ENCODE data around the gene AURKAIP1. TPM values are rescaled to one million over a fixed set of nuclear protein-coding genes. Genes with fewer than 3 reads are reported as not detected.

Gene AURKAIP1
- total and polyA plus RNA-seq, 7 experiments from 2014 or later, result 53.8 to 160 (median 65.2) TPM

DNA sequence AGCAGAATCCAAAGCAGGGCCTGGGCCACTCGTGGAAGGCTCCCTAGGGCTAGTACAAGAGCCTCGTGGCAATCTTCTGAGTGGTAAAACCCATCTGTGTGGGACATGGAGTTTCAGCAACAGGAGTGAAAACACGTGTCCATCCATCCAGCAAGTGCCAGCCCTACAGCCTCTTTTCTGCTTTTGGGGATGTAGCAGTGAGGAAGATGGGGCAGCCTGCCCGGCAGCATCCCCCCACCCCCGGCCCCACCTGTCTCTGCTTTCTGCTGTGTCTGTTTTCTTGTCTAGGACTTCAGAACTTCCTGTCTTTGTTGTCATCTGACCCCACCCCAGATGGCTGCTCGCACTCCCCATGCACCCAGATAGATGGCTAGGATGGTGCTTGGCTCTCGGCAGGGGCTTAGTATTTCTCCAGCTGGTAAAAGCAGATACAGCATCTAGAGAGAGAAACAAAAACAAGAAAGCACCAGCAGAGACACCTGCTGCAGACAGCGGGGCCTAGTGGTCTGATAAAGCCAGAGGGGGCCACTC, 48.9 kb downstream of the AURKAIP1 start:
- POLR2A ChIA-PET, result interaction anchor here (0.9 to 2.1 kb wide), 9 partner anchors 11 to 52 kb away, joined by 3 to 6 read pairs (median 4); partner anchors contain the start of genes ACAP3, AURKAIP1 and UBE2J2

DNA sequence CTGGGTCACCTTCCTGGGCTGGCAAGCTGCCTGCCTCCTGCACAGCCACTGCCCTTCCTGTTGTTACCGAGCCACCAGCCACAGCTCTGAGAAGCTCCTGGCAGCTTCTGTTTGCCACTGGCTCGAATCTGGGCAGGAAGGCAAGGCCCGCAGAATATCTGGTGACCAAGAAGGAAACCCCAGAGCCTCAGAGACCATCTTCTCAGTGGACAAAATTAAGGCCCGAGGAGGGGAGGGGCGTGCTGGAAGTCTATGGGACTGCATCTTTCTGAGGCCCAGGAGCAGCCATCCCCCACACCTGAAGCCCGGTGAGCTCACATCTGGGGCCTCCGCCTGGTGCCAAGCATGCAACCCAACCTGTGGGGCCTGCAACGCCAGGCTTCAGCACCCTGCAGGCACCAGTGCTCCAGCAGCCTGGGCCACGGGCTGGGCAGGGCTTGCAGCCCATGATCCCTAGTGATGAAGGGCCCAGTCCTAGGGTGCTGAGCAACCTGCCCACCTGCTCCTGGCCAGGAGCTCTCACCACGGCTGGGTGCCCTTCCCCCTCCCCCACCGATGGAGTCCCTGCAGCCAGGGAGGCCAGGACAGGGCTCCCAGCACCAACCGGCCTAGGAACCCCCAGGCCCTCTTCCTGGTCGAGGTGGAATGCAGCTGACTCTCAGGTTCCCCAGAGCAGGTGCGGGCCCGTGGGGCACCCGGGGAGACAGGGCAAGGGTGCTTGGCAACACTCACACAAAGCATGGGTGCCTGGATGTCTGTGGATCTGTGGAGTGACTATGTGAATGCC, 49.5 kb downstream of the AURKAIP1 start:
- Histone ChIP-seq H3K27me3 (ENCODE audit: control insufficient read depth in 2 of 2, insufficient read depth in 2 of 2, low read length in 2 of 2) (no peaks in the 10 kb centered on the region), H3K27ac (ENCODE audit: low read depth, low read length) (peak overlapping the region; percentile 92), H3K4me3 (ENCODE audit: low read length) (peak overlapping the region; percentile 77), H3K9me3 (ENCODE audit: control insufficient read depth in 2 of 3, low read length in 3 of 3) (no peaks in the 10 kb centered on the region), H3K4me1 (ENCODE audit: control insufficient read depth in 2 of 2, insufficient read depth in 2 of 2, low read length in 2 of 2) (peaks cover 18 to 34% of the 10 kb centered on the region in 2 donors), H3K36me3 (ENCODE audit: control insufficient read depth in 2 of 3, insufficient read depth in 3 of 3, low read length in 3 of 3) (peaks cover 0 to 35% (median 0%) of the 10 kb centered on the region in 3 experiments)
- DNase-seq (peak in 1 of 9 donors; percentile 31), ATAC-seq (no peak)
- peaks cover 0 to 3% (median 0%) of the 10 kb centered on the region in 11 donors for H3K9me3 Mint-ChIP-seq
- H3K4me3 Mint-ChIP-seq, result peak overlapping the region; percentile 62 to 92 (median 80)
- intact Hi-C loops (cut with micrococcal nuclease), result loop anchor here (1.0 to 2.0 kb wide), 3 partner anchors 24 to 73 kb away; partner anchors contain the start of genes CCNL2 (in 1 of the 2), DVL1 (in 1 of the 2) and UBE2J2 (in 1 of the 2)
- H3K4me1 Mint-ChIP-seq, result peaks cover 12 to 50% (median 30%) of the 10 kb centered on the region in 7 donors
- POLR2A ChIA-PET, result interaction anchor here (0.9 to 2.1 kb wide), 9 partner anchors 11 to 52 kb away, joined by 3 to 6 read pairs (median 4); partner anchors contain the start of genes ACAP3, AURKAIP1 and UBE2J2
- no peaks in the 10 kb centered on the region for H3K27me3 Mint-ChIP-seq
- CTCF ChIA-PET, result no interaction called here
- peaks cover 0 to 7% (median 0%) of the 10 kb centered on the region in 5 donors for H3K36me3 Mint-ChIP-seq
- H3K27ac Mint-ChIP-seq, result peak overlapping the region; percentile 6 to 81 (median 67)

More for the DNA sequence above, 48.9 kb downstream of the AURKAIP1 start:
- H3K36me3 ChIP-seq (ENCODE audit: control insufficient read depth in 2 of 3, insufficient read depth in 3 of 3, low read length in 3 of 3), result peaks cover 0 to 28% (median 0%) of the 10 kb centered on the region in 3 experiments
- no peaks in the 10 kb centered on the region for H3K27me3 ChIP-seq (ENCODE audit: control insufficient read depth in 2 of 2, insufficient read depth in 2 of 2, low read length in 2 of 2)
- Mint-ChIP-seq H3K9me3 (peaks cover 0 to 3% (median 0%) of the 10 kb centered on the region in 11 donors), H3K27me3 (no peaks in the 10 kb centered on the region), H3K4me3 (peak overlapping the region; percentile 45 to 92 (median 80)), H3K27ac (peak overlapping the region; percentile 51 to 81 (median 64)), H3K36me3 (peaks cover 0 to 7% (median 0%) of the 10 kb centered on the region in 5 donors), H3K4me1 (peaks cover 12 to 49% (median 30%) of the 10 kb centered on the region in 7 donors)
- intact Hi-C loops (cut with micrococcal nuclease), result no loop called here
- no peak for ATAC-seq
- H3K4me1 ChIP-seq (ENCODE audit: control insufficient read depth in 2 of 2, insufficient read depth in 2 of 2, low read length in 2 of 2), result peaks cover 18 to 34% of the 10 kb centered on the region in 2 donors
- peak overlapping the region; percentile 77 for H3K4me3 ChIP-seq (ENCODE audit: low read length)
- no peak for DNase-seq
- H3K27ac ChIP-seq (ENCODE audit: low read depth, low read length), result peak overlapping the region; percentile 92
- H3K9me3 ChIP-seq (ENCODE audit: control insufficient read depth in 2 of 3, low read length in 3 of 3), result no peaks in the 10 kb centered on the region
- CTCF ChIA-PET, result no interaction called here

DNA sequence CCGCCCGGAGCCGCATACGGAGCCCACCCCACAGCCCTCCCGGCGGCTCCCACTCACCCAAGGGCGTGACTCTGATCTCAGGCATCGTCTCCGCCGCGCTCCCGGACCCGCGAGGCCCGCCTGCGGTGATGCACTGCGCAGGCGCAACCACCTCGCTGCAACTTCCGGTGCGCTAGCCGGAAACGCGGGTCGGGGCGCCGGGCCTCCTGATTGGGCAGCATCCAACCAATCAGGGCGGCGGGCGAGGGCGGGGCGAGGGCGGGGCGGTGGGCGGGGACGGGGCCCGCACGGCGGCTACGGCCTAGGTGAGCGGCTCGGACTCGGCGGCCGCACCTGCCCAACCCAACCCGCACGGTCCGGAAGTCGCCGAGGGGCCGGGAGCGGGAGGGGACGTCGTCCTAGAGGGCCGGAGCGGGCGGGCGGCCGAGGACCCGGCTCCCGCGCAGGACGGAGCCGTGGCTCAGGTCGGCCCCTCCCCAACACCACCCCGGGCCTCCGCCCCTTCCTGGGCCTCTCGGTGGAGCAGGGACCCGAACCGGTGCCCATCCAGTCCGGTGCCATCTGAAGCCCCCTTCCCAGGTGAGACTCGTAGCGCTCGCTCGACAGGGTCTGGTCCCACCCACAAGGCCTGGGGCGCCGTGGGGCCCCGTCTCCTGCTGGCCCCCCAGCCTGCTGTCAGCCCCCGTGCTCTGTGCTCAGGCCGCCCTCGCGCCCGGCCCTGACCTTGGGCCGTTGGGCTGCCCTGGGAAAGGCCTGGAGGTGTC, 50.3 kb downstream of the AURKAIP1 start, which contains the start of the genes CPTP and INTS11:
TSS of gene CPTP (plus strand) at position 279 of the 764 bp plus-strand sequence. CDS start 2,109 bp downstream, outside the sequence.
TSS of gene INTS11 (minus strand) at position 137 of the 764 bp plus-strand sequence. CDS start at position 85, 52 bp downstream.
- Histone ChIP-seq H3K27ac (ENCODE audit: low read depth, low read length) (peak within 1 kb of the TSS; percentile 92), H3K9me3 (ENCODE audit: control insufficient read depth in 2 of 3, low read length in 3 of 3) (no peaks in the 10 kb centered on the region), H3K36me3 (ENCODE audit: control insufficient read depth in 2 of 3, insufficient read depth in 3 of 3, low read length in 3 of 3) (peaks cover 0 to 43% (median 0%) of the 10 kb centered on the region in 3 experiments), H3K27me3 (ENCODE audit: control insufficient read depth in 2 of 2, insufficient read depth in 2 of 2, low read length in 2 of 2) (no peaks in the 10 kb centered on the region), H3K4me1 (ENCODE audit: control insufficient read depth in 2 of 2, insufficient read depth in 2 of 2, low read length in 2 of 2) (peaks cover 18 to 34% of the 10 kb centered on the region in 2 donors), H3K4me3 (ENCODE audit: low read length) (peak within 1 kb of the TSS; percentile 77)
- Mint-ChIP-seq H3K27ac (peak within 1 kb of the TSS; percentile 67 to 94 (median 91)), H3K4me1 (peaks cover 12 to 53% (median 31%) of the 10 kb centered on the region in 7 donors), H3K4me3 (peak within 1 kb of the TSS; percentile 83 to 96 (median 90)), H3K36me3 (peaks cover 0 to 3% (median 0%) of the 10 kb centered on the region in 5 donors), H3K27me3 (no peaks in the 10 kb centered on the region), H3K9me3 (peaks cover 0 to 3% (median 0%) of the 10 kb centered on the region in 11 donors)
- ATAC-seq, result peak; percentile 93
- POLR2A ChIA-PET, result interaction anchor here (0.9 to 1.7 kb wide), 8 partner anchors 12 to 51 kb away, joined by 3 to 5 read pairs (median 4); partner anchors contain the start of genes ACAP3, AURKAIP1 and UBE2J2
- peak; percentile 93 to 97 (median 95) for DNase-seq
- intact Hi-C loops (cut with micrococcal nuclease), result loop anchor here (1.0 to 2.0 kb wide), 6 partner anchors 16 to 208 kb away; partner anchors contain the start of genes DVL1 (in 2 of the 2), PUSL1 (in 2 of the 2), AURKAIP1 (in 1 of the 2) and C1orf159 (in 1 of the 2)
- CTCF ChIA-PET, result no interaction called here

DNA sequence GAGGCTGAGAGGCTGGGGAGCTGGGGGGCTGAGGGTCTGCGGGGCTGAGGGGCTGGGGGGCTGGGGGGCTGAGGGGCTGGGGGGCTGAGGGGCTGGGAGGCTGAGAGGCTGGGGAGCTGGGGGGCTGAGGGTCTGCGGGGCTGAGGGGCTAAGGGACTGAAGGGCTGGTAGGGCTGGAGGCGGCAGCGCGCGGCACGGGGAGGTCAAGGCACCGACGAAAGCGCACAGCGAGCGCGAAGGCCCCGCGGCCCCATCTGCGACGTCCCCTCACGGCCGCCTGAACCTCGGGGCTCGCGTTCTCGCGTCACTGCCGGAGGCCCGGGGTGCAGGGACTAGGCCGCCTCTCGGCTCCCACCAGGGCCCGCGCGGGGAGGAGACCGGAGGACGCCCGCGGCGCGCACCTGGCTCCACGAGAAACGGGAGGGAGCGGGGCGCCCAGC, 50.9 kb downstream of the AURKAIP1 start:
- Histone ChIP-seq H3K27ac (ENCODE audit: low read depth, low read length) (peak overlapping the region; percentile 92), H3K9me3 (ENCODE audit: control insufficient read depth in 2 of 3, low read length in 3 of 3) (no peaks in the 10 kb centered on the region), H3K4me3 (ENCODE audit: low read length) (peak overlapping the region; percentile 74), H3K27me3 (ENCODE audit: control insufficient read depth in 2 of 2, insufficient read depth in 2 of 2, low read length in 2 of 2) (no peaks in the 10 kb centered on the region), H3K36me3 (ENCODE audit: control insufficient read depth in 2 of 3, insufficient read depth in 3 of 3, low read length in 3 of 3) (peaks cover 0 to 49% (median 0%) of the 10 kb centered on the region in 3 experiments), H3K4me1 (ENCODE audit: control insufficient read depth in 2 of 2, insufficient read depth in 2 of 2, low read length in 2 of 2) (peaks cover 18 to 34% of the 10 kb centered on the region in 2 donors)
- Mint-ChIP-seq H3K27me3 (no peaks in the 10 kb centered on the region), H3K4me3 (peak overlapping the region in 8 of 10 donors; percentile 18 to 92 (median 82)), H3K9me3 (peaks cover 0 to 3% (median 0%) of the 10 kb centered on the region in 11 donors), H3K36me3 (peaks cover 0 to 3% (median 0%) of the 10 kb centered on the region in 5 donors), H3K27ac (peak overlapping the region in 5 of 9 donors; percentile 67 to 88 (median 76)), H3K4me1 (peaks cover 12 to 53% (median 34%) of the 10 kb centered on the region in 7 donors)
- intact Hi-C loops (cut with micrococcal nuclease), result loop anchor here (1.0 to 2.0 kb wide), 6 partner anchors 16 to 208 kb away; partner anchors contain the start of genes PUSL1 (in 2 of the 2), AURKAIP1 (in 1 of the 2), C1orf159 (in 1 of the 2) and CCNL2 (in 1 of the 2)
- ChIA-PET POLR2A (interaction anchor here (0.9 kb wide), 1 partner anchor 15 kb away, joined by 3 read pairs; no protein-coding TSS in a partner anchor), CTCF (interaction anchor here (0.7 kb wide), 1 partner anchor 200 kb away, joined by 3 read pairs; no protein-coding TSS in a partner anchor)
- no peak for DNase-seq
- ATAC-seq, result no peak
